ENCODE measurements around the gene LIPK.
"Not testable (repeated sequence)": the region's sequence is repeated elsewhere in the genome, so short reads cannot be mapped to it uniquely, and the experiment has no call there.

Gene LIPK, protein sequence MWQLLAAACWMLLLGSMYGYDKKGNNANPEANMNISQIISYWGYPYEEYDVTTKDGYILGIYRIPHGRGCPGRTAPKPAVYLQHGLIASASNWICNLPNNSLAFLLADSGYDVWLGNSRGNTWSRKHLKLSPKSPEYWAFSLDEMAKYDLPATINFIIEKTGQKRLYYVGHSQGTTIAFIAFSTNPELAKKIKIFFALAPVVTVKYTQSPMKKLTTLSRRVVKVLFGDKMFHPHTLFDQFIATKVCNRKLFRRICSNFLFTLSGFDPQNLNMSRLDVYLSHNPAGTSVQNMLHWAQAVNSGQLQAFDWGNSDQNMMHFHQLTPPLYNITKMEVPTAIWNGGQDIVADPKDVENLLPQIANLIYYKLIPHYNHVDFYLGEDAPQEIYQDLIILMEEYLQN

GRCh38 chr10:88705958-88706357 is at the start of gene LIPK:
TSS of gene LIPK (plus strand) at chr10:88706249. CDS start at chr10:88724544, 18,295 bp downstream.
- no peak for DNase-seq

DNA sequence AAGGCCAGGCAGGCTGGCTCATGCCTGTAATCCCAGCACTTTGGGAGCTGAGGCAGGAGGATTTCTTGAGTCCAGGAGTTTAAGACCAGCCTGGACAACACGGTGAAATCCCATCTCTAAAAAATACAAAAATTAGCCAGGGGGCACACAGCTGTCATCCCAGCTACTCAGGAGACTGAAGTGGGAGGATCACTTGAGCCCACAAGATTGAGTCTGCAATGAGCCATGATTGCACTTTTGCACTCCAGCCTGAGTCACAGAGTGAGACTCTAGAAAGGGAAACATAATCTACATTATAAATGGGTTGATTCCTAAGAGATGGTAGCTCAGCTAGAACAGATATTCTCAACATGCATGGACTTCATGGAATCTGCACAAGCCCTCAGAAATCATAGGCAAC is 48.1 kb upstream of the LIPK start:
- DNase-seq = no peak

GRCh38 chr10:88659725-88660597 is 46.1 kb upstream of the LIPK start:
- DNase-seq = no peak

GRCh38 chr10:88660598-88660884 is 45.5 kb upstream of the LIPK start:
- no peak for DNase-seq

GRCh38 chr10:88661018-88661417 is 45.0 kb upstream of the LIPK start:
- no peak for DNase-seq

- DNase-seq = no peak
Observed at GRCh38 chr10:88661577-88661976, 44.5 kb upstream of the LIPK start.

GRCh38 chr10:88663153-88663552 is 42.9 kb upstream of the LIPK start:
- not testable (repeated sequence) for DNase-seq

DNA sequence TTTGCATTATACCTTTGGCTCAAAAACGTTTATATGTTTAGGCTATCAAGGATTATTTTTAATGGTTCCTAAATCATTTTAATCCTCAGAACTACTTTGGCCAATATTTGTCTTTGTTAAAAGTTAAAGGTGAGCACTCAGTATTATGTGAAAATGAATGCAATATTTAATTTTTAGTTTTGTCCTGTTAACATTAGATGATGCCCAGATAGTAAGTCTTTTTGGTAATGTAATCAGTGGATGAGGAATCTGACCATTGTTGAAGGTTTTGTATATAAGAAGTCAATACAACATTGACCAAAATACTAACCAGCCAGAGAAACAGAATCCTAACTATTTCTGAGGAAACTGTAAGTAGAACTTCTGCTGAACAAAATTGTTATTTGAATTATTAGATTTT is 41.9 kb upstream of the LIPK start, which contains the start of gene LIPF:
Gene LIPF, plus strand, starts transcription at position 301 of the 400 bp plus-strand sequence. CDS start 2,856 bp downstream, outside the sequence.
- DNase-seq = no peak

GRCh38 chr10:88668465-88668864 is 37.6 kb upstream of the LIPK start:
- DNase-seq = no peak

- no peak for DNase-seq
Observed at GRCh38 chr10:88670497-88670896, 35.6 kb upstream of the LIPK start.

- no peak for DNase-seq
Observed at GRCh38 chr10:88672041-88672440, 34.0 kb upstream of the LIPK start.

- DNase-seq = no peak
Observed at GRCh38 chr10:88676283-88677060, 29.6 kb upstream of the LIPK start.

DNA sequence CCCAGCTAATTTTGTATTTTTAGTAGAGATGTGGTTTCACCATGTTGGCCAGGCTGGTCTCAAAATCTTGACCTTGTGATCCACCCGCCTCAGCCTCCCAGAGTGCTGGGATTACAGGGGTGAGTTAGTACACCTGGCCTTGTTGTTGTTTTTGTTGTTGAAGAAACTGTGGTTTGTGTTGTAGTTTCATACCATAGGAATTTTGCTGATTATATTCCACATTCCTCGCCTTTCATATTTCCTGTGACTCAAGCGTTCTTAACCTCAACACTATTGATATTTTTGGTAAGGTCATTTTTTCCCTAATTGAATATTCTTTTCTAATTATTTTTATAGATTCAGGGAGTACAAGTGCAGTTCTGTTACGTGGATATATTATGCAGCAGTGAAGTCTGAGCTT is 25.1 kb upstream of the LIPK start:
- no peak for DNase-seq

DNA sequence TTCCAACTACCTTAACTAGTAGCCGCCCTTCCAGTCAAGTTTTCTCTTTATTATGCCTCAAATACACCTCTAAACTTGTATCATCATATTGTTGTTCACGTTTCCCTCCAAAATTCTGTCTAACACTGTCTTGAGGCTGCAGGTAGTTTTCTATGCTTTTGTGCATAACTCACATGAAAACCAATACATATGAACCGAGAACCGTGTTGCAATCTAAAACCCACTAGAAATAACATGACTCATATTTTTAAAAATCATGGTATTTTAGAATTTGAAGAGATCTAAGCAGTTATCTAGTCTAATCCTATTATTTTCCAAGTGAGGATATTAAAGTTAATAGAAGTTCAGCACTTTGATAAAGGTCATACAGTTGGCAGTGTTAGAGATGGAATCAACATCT is 23.6 kb upstream of the LIPK start:
- no peak for DNase-seq

DNA sequence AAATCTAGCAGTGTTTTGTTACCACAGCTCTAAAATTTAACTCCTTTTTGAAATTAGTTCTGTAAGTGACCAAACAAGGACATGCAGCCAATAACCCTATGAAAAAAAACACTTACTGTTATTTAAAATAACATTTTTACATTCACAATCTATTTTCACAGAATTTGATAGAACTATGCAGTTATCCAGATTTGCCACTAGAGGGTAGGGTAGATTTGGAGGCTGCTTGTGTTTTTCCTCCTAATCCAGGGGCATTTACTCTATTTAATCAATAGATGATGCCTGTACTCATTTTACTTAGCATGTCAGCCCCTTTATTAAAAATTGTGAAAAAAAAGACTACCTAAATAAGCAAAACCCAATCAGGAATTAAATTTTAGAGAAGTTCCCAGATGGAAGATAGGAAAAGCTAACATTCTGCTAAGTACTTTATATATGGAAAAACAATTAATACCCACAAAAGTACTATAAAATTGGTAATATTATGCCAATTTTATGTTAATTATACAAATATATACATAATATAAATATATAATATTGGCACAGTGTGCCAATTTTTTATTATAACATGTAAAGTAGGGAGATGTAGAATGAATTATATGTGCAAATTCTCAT is 18.1 kb upstream of the LIPK start:
- no peak for DNase-seq

DNA sequence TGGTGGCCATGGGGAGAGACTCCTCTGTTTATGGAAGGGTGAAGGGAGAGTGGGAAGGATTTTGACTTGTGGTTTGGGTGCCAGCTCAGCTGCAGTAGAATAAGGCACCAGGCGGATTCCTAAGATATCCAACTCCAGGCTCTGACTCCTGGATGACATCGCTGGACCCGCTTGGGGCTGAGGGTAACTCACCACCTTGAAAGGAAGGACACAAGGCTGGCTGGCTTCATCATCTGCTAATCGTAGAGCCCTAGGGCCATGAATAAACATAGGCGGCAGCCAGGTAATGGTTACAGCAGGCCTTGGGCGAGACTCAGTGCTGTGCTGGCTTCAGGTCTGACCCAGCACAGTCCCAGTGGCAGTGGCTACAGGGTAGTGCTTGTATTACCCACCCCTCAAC is 16.7 kb upstream of the LIPK start:
- no peak for DNase-seq

DNA sequence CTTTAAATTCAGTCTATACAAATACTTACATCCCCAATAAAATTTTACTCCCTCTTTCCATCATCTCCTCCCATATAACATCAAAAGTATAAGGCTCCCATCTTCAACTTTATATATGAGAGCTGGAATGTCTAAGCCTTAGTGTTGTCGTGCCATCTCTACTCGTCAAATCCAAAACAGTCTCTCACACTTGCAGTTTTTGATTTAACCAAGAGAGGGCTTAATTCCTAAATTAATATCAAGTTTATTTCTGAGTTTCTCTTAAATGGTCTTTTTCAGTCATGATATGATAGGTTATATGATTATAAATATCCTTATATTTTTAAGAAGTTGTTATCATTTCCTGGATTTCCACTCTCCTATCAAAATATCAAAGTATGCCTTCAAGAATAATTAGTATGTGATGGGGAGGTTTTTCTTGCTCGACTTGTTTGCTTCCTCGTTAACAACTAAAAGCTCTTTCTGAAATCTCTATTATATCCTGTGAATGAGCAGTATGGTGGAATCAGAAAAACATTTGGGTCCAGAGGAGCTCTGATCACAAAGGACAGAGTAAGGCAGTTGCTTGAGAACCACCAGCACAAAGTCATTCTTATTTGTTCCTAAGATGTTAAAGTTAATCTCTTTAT is 12.5 kb upstream of the LIPK start:
- no peak for DNase-seq

DNA sequence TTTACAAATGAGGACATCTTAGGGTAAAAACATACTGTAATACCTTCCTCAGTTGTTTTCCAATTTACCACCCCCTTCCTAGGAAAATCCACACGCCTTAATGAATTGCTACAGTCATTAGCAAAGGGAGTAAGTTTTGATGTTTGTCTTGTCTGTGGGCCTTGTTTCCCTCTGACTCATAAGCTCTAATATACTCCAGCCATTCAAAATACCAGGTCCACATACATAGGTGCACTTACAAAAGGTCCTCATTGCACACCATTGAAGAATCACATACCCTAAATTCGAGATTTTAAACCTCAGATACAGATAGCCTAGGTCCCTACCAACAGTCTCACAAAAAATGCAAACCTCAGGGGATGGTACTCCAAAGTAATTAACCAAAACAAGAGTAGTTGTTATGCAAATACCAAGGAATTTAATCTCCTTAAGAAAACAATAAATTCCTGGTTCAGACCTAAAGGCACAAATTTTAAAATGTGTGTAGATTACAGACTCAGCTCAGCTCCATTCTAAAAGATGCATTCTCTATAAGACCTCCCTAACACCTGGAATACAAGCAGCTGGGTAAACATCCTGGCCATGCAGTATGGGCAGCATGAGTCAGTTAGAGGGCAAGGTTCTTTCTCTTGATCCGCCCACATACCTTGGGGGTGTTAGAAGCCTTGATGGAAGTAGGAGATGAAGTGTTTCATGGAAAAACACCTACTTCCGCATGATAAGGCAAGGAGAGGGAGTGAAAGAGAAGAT is 3.0 kb upstream of the LIPK start:
- DNase-seq = no peak

- no peak for DNase-seq
Observed at GRCh38 chr10:88707429-88708155, 1.5 kb downstream of the LIPK start.

DNA sequence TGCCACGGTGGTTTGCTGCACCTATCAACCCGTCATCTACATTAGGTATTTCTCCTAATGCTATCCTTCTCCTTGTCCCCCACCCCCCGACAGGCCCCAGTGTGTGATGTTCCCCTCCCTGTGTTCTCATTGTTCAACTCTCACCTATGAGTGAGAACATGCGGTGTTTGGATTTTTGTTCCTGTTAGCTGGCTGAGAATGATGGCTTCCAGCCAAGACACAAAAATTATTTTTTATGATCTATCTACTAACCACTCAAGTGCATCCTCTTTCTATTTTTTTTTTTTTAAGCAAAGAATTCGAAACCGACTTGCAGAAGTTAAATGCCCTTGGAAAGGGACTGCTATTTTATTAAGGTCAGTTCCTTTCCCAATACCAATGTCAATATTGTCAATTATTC is 3.3 kb downstream of the LIPK start:
- DNase-seq = not testable (repeated sequence)

GRCh38 chr10:88715517-88715916 is 9.5 kb downstream of the LIPK start:
- no peak for DNase-seq
